Adrenal gland (tissue), 12 donors: ENCODE measurements around the gene DDX21. TPM values are rescaled to one million over a fixed set of nuclear protein-coding genes. Genes with fewer than 3 reads are reported as not detected.

Experiments
- DNase-seq, 7 donors: peaks; one replicate each; pipeline ENCODE4 v3.0.0-alpha.2; 2019 to 2020
- H3K27ac ChIP-seq, 5 donors: fragments of 200-600 bp; sonication (generic) in 4 of 5; 1 replicate in 3 of 5; 2 replicates in 2 of 5; pipeline versions ENCODE4 v1.5.1 to v1.8.0; 2016 to 2020; ENCODE audit warnings: mild to moderate bottlenecking in 1 of 5
- H3K27me3 ChIP-seq: fragments of 200-600 bp; 2 replicates; pipeline ENCODE4 v1.8.0; 2021
- H3K36me3 ChIP-seq, 2 donors: fragments of 200-600 bp; replicated peaks in 1 of 2; 1 replicate in 1 of 2; 2 replicates in 1 of 2; pipeline versions ENCODE4 v1.5.1 to v1.8.0; 2018 to 2022
- H3K4me1 ChIP-seq, 2 donors: fragments of 200-600 bp; replicated peaks in 1 of 2; 1 replicate in 1 of 2; 2 replicates in 1 of 2; pipeline versions ENCODE4 v1.5.1 to v1.8.0; 2018 to 2021
- H3K4me3 ChIP-seq, 4 donors: fragments of 200-600 bp; sonication (generic) in 3 of 4; one replicate each; pipeline ENCODE4 v1.5.1; 2016 to 2018
- H3K9me3 ChIP-seq, 3 donors: fragments of 200-600 bp; sonication (generic) in 1 of 3; replicated peaks in 1 of 3; 1 replicate in 2 of 3; 2 replicates in 1 of 3; pipeline versions ENCODE4 v1.5.1 to v1.8.0; 2016 to 2021
- POLR2A ChIP-seq, 2 donors: fragments of 450-650 bp; IDR thresholded peaks; one replicate each; pipeline ENCODE4 v1.6.1; 2017; ENCODE audit warnings: antibody characterized with exemption in 2 of 2, mild to moderate bottlenecking in 2 of 2, moderate library complexity in 1 of 2
- WGBS, 4 donors: extraction: QIAGEN DNeasy Blood & Tissue Kit in 2 of 4; methylation state at CpG; one replicate each; pipeline versions ENCODE4 v1.1.5 to v1.1.7; 2013 to 2017; 5-methylcytosine and 5-hydroxymethylcytosine counted together
- intact Hi-C, 2 donors: fragments of 100-400 bp; cut with DNase I; formaldehyde crosslinking; loops; one replicate each; pipeline versions ENCODE4 v1.14.1 to v1.15.0; 2022 to 2023
- polyA plus RNA-seq, 3 donors: library from polyadenylated mRNA; stranded (reverse); fragments of 200-250 nt in 2 of 3; fragments of 350-450 nt in 1 of 3; fragmentation: Illumina TruSeq in 1 of 3; extraction: RNeasy Lipid Tissue Mini Kit (QIAGEN cat#74804) in 1 of 3; gene quantifications; one replicate each; pipeline ENCODE4 v1.2.3, GENCODE V29; 2013 to 2014
- total RNA-seq, 9 donors: library from RNA; depleted of rRNA in 4 of 9; stranded (reverse); fragments of >200 nt in 4 of 9; fragments of 120-200 nt in 1 of 9; fragmentation: NEBNext Ultra II Directional in 1 of 9; extraction: Animal tissue kit (Norgen Biotek cat#: 25700) in 1 of 9; gene quantifications; one replicate each; pipeline versions ENCODE4 v1.1.0 to v1.2.4, GENCODE V29; 2013 to 2023
- TF ChIP-seq, protein P1 (sequence below), 6 experiments: fragments of 450-650 bp in 4 of 6; fragments of 200-600 bp in 2 of 6; sonication (generic) in 1 of 6; IDR thresholded peaks; 1 replicate in 5 of 6; 2 replicates in 1 of 6; pipeline versions ENCODE4 v1.5.1 to v1.8.0; 2016 to 2021; ENCODE audit warnings: antibody characterized with exemption in 6 of 6, mild to moderate bottlenecking in 2 of 6, moderate library complexity in 1 of 6
- donor health status: healthy with polysubstance abuse.
- donor health status: Bipolar disorder and iron deficiency.
- donor health status: DM: yes; HTN: yes; CAD: no.
- donor health status: DM: no; HTN: no; CAD: no.
- donor health status: DM: no; HTN: no; CAD: no.
- donor health status: DM: yes; HTN: yes; CAD: no.

The DDX21 gene
- total and polyA plus RNA-seq, 12 donors = 14.2 to 89.0 (median 40.0) TPM

DNA sequence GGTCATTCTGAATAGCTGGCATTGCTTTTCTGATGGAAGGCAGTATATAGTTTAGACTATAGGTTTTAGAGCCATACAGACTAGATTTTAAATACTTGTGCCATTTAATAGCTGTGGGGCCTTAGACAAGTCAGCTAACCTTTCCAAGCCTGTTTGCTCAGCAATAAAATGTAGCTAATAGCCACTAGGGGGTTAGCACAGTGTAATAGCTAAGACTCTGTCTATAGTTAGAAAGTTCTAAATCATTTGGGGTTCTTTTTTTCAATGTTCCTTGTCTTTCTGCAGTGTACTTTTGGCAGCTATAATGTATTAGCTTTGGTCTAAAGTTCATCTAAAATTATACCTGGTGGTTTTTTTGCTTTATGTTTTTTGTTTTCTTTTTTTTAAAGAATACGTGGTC, 25.1 kb downstream of the DDX21 start:
- Histone ChIP-seq H3K27ac (no peak overlapping the region), H3K4me1 (peaks cover 0 to 11% of the 10 kb centered on the region in 2 donors), H3K4me3 (no peak overlapping the region), H3K36me3 (peaks cover 0 to 70% of the 10 kb centered on the region in 2 donors), H3K9me3 (no peaks in the 10 kb centered on the region), H3K27me3 (no peaks in the 10 kb centered on the region)
- intact Hi-C loops = no loop called here
- WGBS, 4 donors = 85 to 100% (median 91%) methylated on average over 1 of the region's 1 CpG
- DNase-seq = no peak
- TF ChIP-seq POLR2A (IDR thresholded peaks at IDR 0.05) = no peak
- TF ChIP-seq, protein P1, sequence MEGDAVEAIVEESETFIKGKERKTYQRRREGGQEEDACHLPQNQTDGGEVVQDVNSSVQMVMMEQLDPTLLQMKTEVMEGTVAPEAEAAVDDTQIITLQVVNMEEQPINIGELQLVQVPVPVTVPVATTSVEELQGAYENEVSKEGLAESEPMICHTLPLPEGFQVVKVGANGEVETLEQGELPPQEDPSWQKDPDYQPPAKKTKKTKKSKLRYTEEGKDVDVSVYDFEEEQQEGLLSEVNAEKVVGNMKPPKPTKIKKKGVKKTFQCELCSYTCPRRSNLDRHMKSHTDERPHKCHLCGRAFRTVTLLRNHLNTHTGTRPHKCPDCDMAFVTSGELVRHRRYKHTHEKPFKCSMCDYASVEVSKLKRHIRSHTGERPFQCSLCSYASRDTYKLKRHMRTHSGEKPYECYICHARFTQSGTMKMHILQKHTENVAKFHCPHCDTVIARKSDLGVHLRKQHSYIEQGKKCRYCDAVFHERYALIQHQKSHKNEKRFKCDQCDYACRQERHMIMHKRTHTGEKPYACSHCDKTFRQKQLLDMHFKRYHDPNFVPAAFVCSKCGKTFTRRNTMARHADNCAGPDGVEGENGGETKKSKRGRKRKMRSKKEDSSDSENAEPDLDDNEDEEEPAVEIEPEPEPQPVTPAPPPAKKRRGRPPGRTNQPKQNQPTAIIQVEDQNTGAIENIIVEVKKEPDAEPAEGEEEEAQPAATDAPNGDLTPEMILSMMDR (IDR thresholded peaks at IDR 0.05) = peak in 4 of 6 experiments; percentile 10 to 21 (median 11)

DNA sequence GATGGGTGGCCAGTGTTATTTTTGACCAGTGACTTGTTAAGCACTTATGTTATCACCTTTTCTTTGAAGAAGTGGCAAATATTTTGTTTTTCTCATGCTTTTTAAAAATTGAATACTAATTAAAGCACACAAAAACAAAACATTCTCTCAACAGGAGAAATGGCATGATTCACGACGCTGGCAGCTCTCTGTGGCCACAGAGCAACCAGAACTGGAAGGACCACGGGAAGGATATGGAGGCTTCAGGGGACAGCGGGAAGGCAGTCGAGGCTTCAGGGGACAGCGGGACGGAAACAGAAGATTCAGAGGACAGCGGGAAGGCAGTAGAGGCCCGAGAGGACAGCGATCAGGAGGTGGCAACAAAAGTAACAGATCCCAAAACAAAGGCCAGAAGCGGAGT, 26.4 kb downstream of the DDX21 start:
- no peak for DNase-seq
- Histone ChIP-seq H3K4me1 (peaks cover 0 to 11% of the 10 kb centered on the region in 2 donors), H3K27me3 (no peaks in the 10 kb centered on the region), H3K27ac (no peak overlapping the region), H3K4me3 (no peak overlapping the region), H3K36me3 (peaks cover 0 to 58% of the 10 kb centered on the region in 2 donors), H3K9me3 (no peaks in the 10 kb centered on the region)
- TF ChIP-seq POLR2A (IDR thresholded peaks at IDR 0.05) = no peak
- TF ChIP-seq, protein P1 (IDR thresholded peaks at IDR 0.05) = no peak
- WGBS, 4 donors = 93 to 94% (median 94%) methylated on average over 11 of the region's 11 CpGs
- intact Hi-C loops = no loop called here

DNA sequence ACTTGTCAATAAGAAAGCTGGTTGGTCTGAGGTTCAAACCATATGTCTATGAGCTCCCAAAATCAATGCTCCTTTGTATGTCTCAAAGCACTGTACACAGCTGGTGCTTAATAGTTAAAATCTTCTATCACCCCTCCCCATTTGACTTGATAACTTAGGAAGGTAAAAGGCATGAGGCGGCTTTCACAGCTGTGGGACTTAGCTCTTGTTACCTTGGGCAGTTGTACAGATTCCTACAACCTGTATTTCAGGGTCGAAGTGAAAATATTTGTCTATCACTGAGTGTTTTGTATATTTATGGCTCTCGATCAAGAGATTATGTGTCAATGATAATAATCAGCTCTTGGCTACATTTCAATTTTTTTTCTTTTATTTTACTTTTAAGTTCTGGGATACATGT, 31.6 kb downstream of the DDX21 start:
- intact Hi-C loops = no loop called here
- TF ChIP-seq POLR2A (IDR thresholded peaks at IDR 0.05) = no peak
- TF ChIP-seq, protein P1 (IDR thresholded peaks at IDR 0.05) = no peak
- H3K4me3 ChIP-seq = no peak overlapping the region
- no peaks in the 10 kb centered on the region for H3K27me3 ChIP-seq
- peaks cover 0 to 13% of the 10 kb centered on the region in 2 donors for H3K36me3 ChIP-seq
- 55 to 71% (median 64%) methylated on average over 3 of the region's 3 CpGs for WGBS, 4 donors
- no peaks in the 10 kb centered on the region for H3K9me3 ChIP-seq
- no peak for DNase-seq
- peaks cover 21 to 49% of the 10 kb centered on the region in 2 donors for H3K4me1 ChIP-seq
- no peak overlapping the region for H3K27ac ChIP-seq

GRCh38 chr10:68988530-68989316, 32.8 kb downstream of the DDX21 start, which contains the start of gene KIFBP:
TSS of gene KIFBP (plus strand) at chr10:68988803. CDS start at chr10:68988833, 30 bp downstream.
- H3K9me3 ChIP-seq = no peaks in the 10 kb centered on the region
- peak; percentile 93 to 99 (median 96) for DNase-seq
- TF ChIP-seq, protein P1 (IDR thresholded peaks at IDR 0.05) = peak in 4 of 6 experiments; percentile 23 to 48 (median 32)
- TF ChIP-seq POLR2A (IDR thresholded peaks at IDR 0.05) = peak; percentile 90 to 97
- H3K36me3 ChIP-seq = peaks cover 0 to 7% of the 10 kb centered on the region in 2 donors
- H3K27me3 ChIP-seq = no peaks in the 10 kb centered on the region
- H3K4me1 ChIP-seq = peaks cover 31 to 58% of the 10 kb centered on the region in 2 donors
- H3K27ac ChIP-seq = peak within 1 kb of the TSS; percentile 67 to 90 (median 86)
- intact Hi-C loops = no loop called here
- peak within 1 kb of the TSS; percentile 58 to 74 (median 70) for H3K4me3 ChIP-seq
- 0 to 1% (median 0%) methylated on average over 23 to 62 of the region's 62 CpGs for WGBS, 4 donors
